Lung microvascular endothelial cell (primary cell): ENCODE measurements around the gene SRGAP2. TPM values are rescaled to one million over a fixed set of nuclear protein-coding genes. Genes with fewer than 3 reads are reported as not detected.
A peak's percentile ranks its signal among the peaks of the same experiment; 100 is the strongest.
"Not testable (repeated sequence)": the region's sequence is repeated elsewhere in the genome, so short reads cannot be mapped to it uniquely, and the experiment has no call there.

Experiments used
- DNase-seq, 2 donors: peaks; one replicate each; pipeline versions ENCODE4 v3.0.0 to v3.0.0-alpha.2; 2010; ENCODE audit warnings: low read depth in 2 of 2
- total RNA-seq: library from RNA; depleted of rRNA; stranded (reverse); fragments of >200 nt; gene quantifications from 2 replicates; pipeline ENCODE4 v1.2.1, GENCODE V29; 2014

Gene SRGAP2
- total RNA-seq, 1 donor from 2014 or later: 77.0 TPM

GRCh38 chr1:206246129-206246886 is 43.0 kb downstream of the SRGAP2 start:
- DNase-seq: not testable (repeated sequence)

GRCh38 chr1:206250953-206251681 is 47.8 kb downstream of the SRGAP2 start:
- DNase-seq: not testable (repeated sequence)

- DNase-seq: peak in 1 of 2 donors; percentile 3
These were observed 49.5 kb downstream of the SRGAP2 start for GRCh38 chr1:206252680-206253335.

Other genes with a start within 250 kb of the SRGAP2 start
- not detected in 2 replicates for gene RAB7B, start 200.1 kb upstream of the SRGAP2 start, total RNA-seq
- gene CTSE, start 179.6 kb upstream of the SRGAP2 start, total RNA-seq: not detected in 2 replicates
- gene RHEX, start 150.4 kb upstream of the SRGAP2 start, total RNA-seq: not detected in 2 replicates
- gene AVPR1B, start 86.2 kb upstream of the SRGAP2 start, total RNA-seq: not detected in 2 replicates
- 3.0 and 3.7 TPM in 2 replicates for gene FAM72A, start 702 bp upstream of the SRGAP2 start, total RNA-seq